K562 (cell line): ENCODE results near the gene PRKG1. TPM values are rescaled to one million over a fixed set of nuclear protein-coding genes. Genes with fewer than 3 reads are reported as not detected.
A peak's percentile ranks its signal among the peaks of the same experiment; 100 is the strongest.

Source experiments
- ARID2 ChIP-seq: fragments of 450-650 bp; IDR thresholded peaks from 2 replicates; pipeline ENCODE4 v1.6.1; 2017; ENCODE audit warnings: antibody characterized with exemption, mild to moderate bottlenecking
- CCNT2 ChIP-seq: IDR thresholded peaks from 2 replicates; pipeline ENCODE4 v1.6.1; 2011; ENCODE audit warnings: borderline replicate concordance, low read depth, mild to moderate bottlenecking, moderate library complexity, mixed read lengths, low read length; ENCODE audit not compliant: insufficient read length; ENCODE audit errors: extremely low read depth
- COPS2 ChIP-seq: fragments of 450-650 bp; conservative IDR thresholded peaks from 2 replicates; pipeline ENCODE4 v1.6.1; 2016; ENCODE audit warnings: mild to moderate bottlenecking, moderate library complexity
- DLX4 ChIP-seq: fragments of 250-450 bp; sonication (Bioruptor Pico); IDR thresholded peaks from 2 replicates; pipeline ENCODE4 v1.6.1; 2021; ENCODE audit warnings: mild to moderate bottlenecking
- GTF3C2 ChIP-seq: IDR thresholded peaks from 3 replicates; pipeline ENCODE4 v1.6.1; 2011; ENCODE audit warnings: borderline replicate concordance, mild to moderate bottlenecking, moderate library complexity; ENCODE audit not compliant: insufficient read length; ENCODE audit errors: extremely low read depth
- HDAC3 ChIP-seq: fragments of 450-650 bp; IDR thresholded peaks from 2 replicates; pipeline ENCODE4 v1.6.1; 2018; ENCODE audit warnings: borderline replicate concordance, mild to moderate bottlenecking, moderate library complexity; ENCODE audit not compliant: partially characterized antibody
- HES1 ChIP-seq: fragments of 450-650 bp; IDR thresholded peaks from 2 replicates; pipeline ENCODE4 v1.6.1; 2016; ENCODE audit warnings: low read depth, mild to moderate bottlenecking, moderate library complexity
- HNRNPUL1 ChIP-seq: fragments of 200-400 bp; formaldehyde crosslinking; IDR thresholded peaks from 2 replicates; pipeline ENCODE4 v1.6.1; 2017; ENCODE audit warnings: low read length
- NEUROD1 ChIP-seq: fragments of 150-350 bp; IDR thresholded peaks from 2 replicates; pipeline ENCODE4 v1.6.1; 2014; ENCODE audit warnings: borderline replicate concordance, low read length, low read depth; ENCODE audit not compliant: partially characterized antibody
- NUFIP1 ChIP-seq: fragments of 450-650 bp; IDR thresholded peaks from 2 replicates; pipeline ENCODE4 v1.6.1; 2018; ENCODE audit not compliant: partially characterized antibody
- POLR2B ChIP-seq: fragments of 450-650 bp; IDR thresholded peaks from 2 replicates; pipeline ENCODE4 v1.6.1; 2018; ENCODE audit warnings: low read depth; ENCODE audit not compliant: partially characterized antibody
- RAD51 ChIP-seq: fragments of 450-650 bp; IDR thresholded peaks from 2 replicates; pipeline ENCODE4 v1.7.1; 2016; ENCODE audit warnings: low read depth, mild to moderate bottlenecking, borderline replicate concordance
- RREB1 ChIP-seq: fragments of 250-450 bp; sonication (Bioruptor Pico); IDR thresholded peaks from 2 replicates; pipeline ENCODE4 v1.4.0; 2020
- TEAD2 ChIP-seq: fragments of 450-650 bp; IDR thresholded peaks from 2 replicates; pipeline ENCODE4 v1.6.1; 2016; ENCODE audit warnings: missing genetic modification characterization, control low read depth, missing compliant biosample characterization
- TRIM24 ChIP-seq, 2 experiments: fragments of 450-650 bp; IDR thresholded peaks; 2 replicates each; pipeline ENCODE4 v1.6.1; 2016
- XRCC5 ChIP-seq: fragments of 200-400 bp; formaldehyde crosslinking; IDR thresholded peaks from 2 replicates; pipeline ENCODE4 v1.6.1; 2017; ENCODE audit warnings: low read depth, mild to moderate bottlenecking, low read length
- ZNF184 ChIP-seq: sonication (generic); formaldehyde crosslinking; IDR thresholded peaks from 2 replicates; pipeline ENCODE4 v1.5.0; 2020; ENCODE audit warnings: missing genetic modification reagents
- ZNF830 ChIP-seq: fragments of 250-450 bp; sonication (Bioruptor Pico); IDR thresholded peaks from 2 replicates; pipeline ENCODE4 v1.5.0; 2021; ENCODE audit warnings: mild to moderate bottlenecking
- polyA plus RNA-seq, 8 experiments: library from polyadenylated mRNA; depleted of rRNA in 4 of 8; stranded (reverse) in 5 of 8; unstranded in 3 of 8; fragments of >200 nt; fragmentation: Nextera tagmentation in 2 of 8; fragmentation: Illumina TruSeq in 1 of 8; extraction: Ambion mirVana in 2 of 8; extraction: Trizol in 1 of 8; gene quantifications; 2 replicates each; pipeline versions ENCODE4 v1.2.1 to v1.2.3, GENCODE V29; 2011 to 2014; ENCODE audit warnings: inconsistent platforms in 1 of 8, missing spikeins in 1 of 8
- total RNA-seq, 7 experiments: library from RNA; depleted of rRNA in 6 of 7; stranded (reverse); fragments of >200 nt in 6 of 7; fragmentation: Illumina TruSeq in 2 of 7; extraction: Trizol in 2 of 7; gene quantifications; 2 replicates each; pipeline versions ENCODE4 v1.2.1 to v1.2.3, GENCODE V29; 2011 to 2021; ENCODE audit warnings: low replicate concordance in 1 of 7

Gene PRKG1
- total and polyA plus RNA-seq, 9 of the 15 experiments (the other 6 are each of a cell fraction or from before 2014, with no cell fraction given), result 0.22 TPM; not detected in 8

GRCh38 chr10:51699475-51700227, 625.4 kb downstream of the PRKG1 start, which contains the start of gene CSTF2T (continued):
- peak; percentile 57; the same call in 1 of the 2 replicates for TF ChIP-seq RREB1 (CRISPR knock-in tag)
- TF ChIP-seq RAD51, result peak; percentile 9; the same call in 1 of the 2 replicates
- peak; percentile 40 to 100; a peak in 2 of 4 replicates for TF ChIP-seq TRIM24 (IDR thresholded peaks at IDR 0.05)
- TF ChIP-seq HES1, result no peak
- TF ChIP-seq HDAC3, result peak; percentile 76
- 0 out of 2 replicates have a peak, but pooled peaks have one; percentile 29 for TF ChIP-seq TEAD2 (tag)
- TF ChIP-seq NEUROD1, result peak; percentile 75
- no peak for TF ChIP-seq NUFIP1
- no peak for TF ChIP-seq ARID2
- no peak for TF ChIP-seq HNRNPUL1
- TF ChIP-seq GTF3C2, result no peak
- TF ChIP-seq COPS2, result no peak
- TF ChIP-seq DLX4 (CRISPR knock-in tag), result no peak
- no peak for TF ChIP-seq ZNF184
- peak; percentile 82 for TF ChIP-seq POLR2B
- peak; percentile 94 for TF ChIP-seq XRCC5
- TF ChIP-seq ZNF830, result peak; percentile 28; the same call in 1 of the 2 replicates
- TF ChIP-seq CCNT2, result no peak
